Endothelial cell of umbilical vein (primary cell): Measurements from ENCODE around the gene TAF3. TPM values are rescaled to one million over a fixed set of nuclear protein-coding genes. Genes with fewer than 3 reads are reported as not detected.

Experiments
- BruUV-seq: library from RNA; stranded (reverse); fragments of 400-500 nt; replicated peaks from 2 replicates; lab custom pipeline; 2021; lab: Mats Ljungman, UMichigan
- CTCF ChIA-PET: fragments of 300-600, 350-600 bp; sonication (Branson Sonifier 250); formaldehyde crosslinking; loops from one replicate; lab custom pipeline; 2021; ENCODE audit warnings: antibody characterized with exemption, inconsistent platforms; lab: Charles Lee
- POLR2A ChIA-PET: fragments of 300-600, 350-600 bp; sonication (Branson Sonifier 250); formaldehyde crosslinking; loops from one replicate; lab custom pipeline; 2021; ENCODE audit warnings: antibody characterized with exemption, inconsistent platforms; lab: Charles Lee
- DNase-seq: peaks from one replicate; pipeline ENCODE4 v3.0.0-alpha.2; 2011; ENCODE audit warnings: low read depth, low spot score
- FAIRE-seq: peaks from 2 replicates; lab custom pipeline; 2011; peaks lifted over from hg19 to GRCh38; lab: Jason Lieb, UNC
- H2AFZ ChIP-seq: 2 replicates; pipeline ENCODE4 v1.6.0; 2012; ENCODE audit warnings: low read depth, low read length, control low read depth, inconsistent platforms
- H3K27ac ChIP-seq: 2 replicates; pipeline ENCODE4 v1.5.1; 2011; ENCODE audit warnings: low read depth, mild to moderate bottlenecking, control low read depth, low read length, moderate library complexity; ENCODE audit not compliant: insufficient read depth
- H3K27me3 ChIP-seq, 2 experiments: 2 replicates each; pipeline versions ENCODE4 v1.6.0 to v1.6.1; 2011; ENCODE audit warnings: low read length in 2 of 2, mixed read lengths in 1 of 2; ENCODE audit not compliant: control insufficient read depth in 2 of 2, insufficient read depth in 2 of 2
- H3K36me3 ChIP-seq, 2 experiments: 2 replicates in 1 of 2; 3 replicates in 1 of 2; pipeline ENCODE4 v1.5.1; 2011; ENCODE audit warnings: low read length in 2 of 2, mild to moderate bottlenecking in 1 of 2, moderate library complexity in 1 of 2; ENCODE audit not compliant: control insufficient read depth in 2 of 2, insufficient read depth in 2 of 2; ENCODE audit errors: extremely low read depth in 1 of 2
- H3K4me1 ChIP-seq: 3 replicates; pipeline ENCODE4 v1.5.1; 2011; ENCODE audit warnings: mild to moderate bottlenecking, low read length; ENCODE audit not compliant: control insufficient read depth, insufficient read depth; ENCODE audit errors: extremely low read depth
- H3K4me2 ChIP-seq: 2 replicates; pipeline ENCODE4 v1.6.1; 2011; ENCODE audit warnings: low read length, control low read depth, mixed read lengths; ENCODE audit not compliant: insufficient read depth
- H3K4me3 ChIP-seq, 3 experiments: fragments of 200-600 bp in 1 of 3; sonication (generic), shearing (Covaris generic) in 1 of 3; replicated peaks in 1 of 3; 2 replicates each; pipeline ENCODE4 v1.5.1; 2011 to 2016; ENCODE audit warnings: control low read depth in 3 of 3, low read length in 3 of 3, mild to moderate bottlenecking in 2 of 3, inconsistent platforms in 1 of 3, low read depth in 1 of 3, moderate library complexity in 1 of 3; ENCODE audit not compliant: insufficient read depth in 1 of 3
- H3K79me2 ChIP-seq: 2 replicates; pipeline ENCODE4 v1.6.0; 2012; ENCODE audit warnings: low read length, inconsistent platforms; ENCODE audit not compliant: control insufficient read depth, insufficient read depth
- H3K9ac ChIP-seq: replicated peaks from 2 replicates; pipeline ENCODE3; 2011; ENCODE audit warnings: low read length, control low read depth; ENCODE audit not compliant: insufficient read depth; ENCODE audit errors: extremely low read depth
- H3K9me1 ChIP-seq: replicated peaks from 3 replicates; pipeline ENCODE4 v1.6.0; 2011; ENCODE audit warnings: mild to moderate bottlenecking, low read length; ENCODE audit not compliant: control insufficient read depth, insufficient read depth; ENCODE audit errors: extremely low read depth
- H3K9me3 ChIP-seq: replicated peaks from 2 replicates; pipeline ENCODE4 v1.5.1; 2012; ENCODE audit warnings: low read length, inconsistent platforms; ENCODE audit not compliant: control insufficient read depth, insufficient read depth
- H4K20me1 ChIP-seq: replicated peaks from 2 replicates; pipeline ENCODE3; 2011; ENCODE audit warnings: mild to moderate bottlenecking, low read length; ENCODE audit not compliant: control insufficient read depth, insufficient read depth; ENCODE audit errors: extremely low read depth
- CTCF ChIP-seq, 2 donors: IDR thresholded peaks; 1 replicate in 1 of 2; 2 replicates in 1 of 2; pipeline ENCODE4 v1.5.1; 2011; ENCODE audit warnings: low read length in 2 of 2, mild to moderate bottlenecking in 2 of 2, moderate library complexity in 2 of 2, control low read depth in 1 of 2, inconsistent platforms in 1 of 2, low read depth in 1 of 2; ENCODE audit not compliant: insufficient read depth in 1 of 2; ENCODE audit errors: extremely low read depth in 1 of 2
- EZH2 ChIP-seq: IDR thresholded peaks from 2 replicates; pipeline ENCODE4 v1.6.1; 2012; ENCODE audit warnings: borderline replicate concordance, low read depth, mild to moderate bottlenecking, moderate library complexity, low read length, inconsistent platforms; ENCODE audit not compliant: severe bottlenecking
- FOS ChIP-seq: IDR thresholded peaks from 2 replicates; pipeline ENCODE4 v1.6.1; 2011; ENCODE audit warnings: mild to moderate bottlenecking, low read length, moderate library complexity, borderline replicate concordance; ENCODE audit not compliant: insufficient read depth
- GATA2 ChIP-seq: IDR thresholded peaks from 2 replicates; pipeline ENCODE4 v1.7.0; 2011; ENCODE audit warnings: low read depth, mild to moderate bottlenecking, moderate library complexity, mixed read lengths, low read length; ENCODE audit not compliant: insufficient read length, insufficient read depth
- JUN ChIP-seq: IDR thresholded peaks from 2 replicates; pipeline ENCODE4 v1.6.1; 2011; ENCODE audit warnings: borderline replicate concordance, low read depth; ENCODE audit not compliant: insufficient read length, insufficient read depth
- MAX ChIP-seq: IDR thresholded peaks from 2 replicates; pipeline ENCODE4 v1.6.1; 2011; ENCODE audit not compliant: insufficient read depth, insufficient read length
- MYC ChIP-seq: IDR thresholded peaks from one replicate; pipeline ENCODE4 v1.6.1; 2011; ENCODE audit warnings: mild to moderate bottlenecking, low read depth, low read length
- POLR2A ChIP-seq: IDR thresholded peaks from 2 replicates; pipeline ENCODE4 v1.6.1; 2012; ENCODE audit warnings: low read depth, mild to moderate bottlenecking, control low read depth, low read length
- POLR2AphosphoS5 ChIP-seq: IDR thresholded peaks from 2 replicates; pipeline ENCODE4 v1.6.1; 2012; ENCODE audit warnings: low read depth, mild to moderate bottlenecking, control low read depth, low read length, moderate library complexity; ENCODE audit not compliant: insufficient read depth
- dilution Hi-C: fragments of 300-500 bp; cut with MboI; formaldehyde crosslinking; loops from one replicate; pipeline ENCODE4 v1.15.0; 2019; ENCODE audit warnings: low sequenced_read_pairs; ENCODE audit not compliant: extremely low pct_ligation_motif_present
- intact Hi-C: fragments of 100-400 bp; cut with micrococcal nuclease; formaldehyde crosslinking; loops from one replicate; pipeline ENCODE4 v1.10.0; 2022
- polyA plus RNA-seq, 4 experiments: library from polyadenylated mRNA; depleted of rRNA in 3 of 4; stranded (reverse) in 3 of 4; unstranded in 1 of 4; fragments of >200 nt; gene quantifications; 2 replicates each; pipeline versions ENCODE4 v1.2.1 to v1.2.3, GENCODE V29; 2011 to 2012; ENCODE audit warnings: missing spikeins in 1 of 4
- total RNA-seq: library from RNA; stranded (reverse); gene quantifications from 2 replicates; pipeline ENCODE4 v1.2.3, GENCODE V29; 2021

TAF3 gene
- total and polyA plus RNA-seq, 2 donors (not counting 3 experiments of a cell fraction or from before 2014, with no cell fraction given): 2.4 to 10.5 TPM

GRCh38 chr10:7952266-7952665 lies 134.0 kb downstream of the TAF3 start:
- CTCF ChIA-PET: no interaction called here
- Histone ChIP-seq H3K27ac (no peak overlapping the region), H4K20me1 (no peaks in the 10 kb centered on the region), H3K9me3 (no peaks in the 10 kb centered on the region), H3K4me3 (no peak overlapping the region), H3K4me1 (peaks cover 40% of the 10 kb centered on the region), H3K4me2 (no peak overlapping the region), H3K9ac (no peak overlapping the region), H3K27me3 (no peaks in the 10 kb centered on the region), H2AFZ (no peak overlapping the region), H3K79me2 (peaks cover 6% of the 10 kb centered on the region), H3K36me3 (no peaks in the 10 kb centered on the region), H3K9me1 (no peaks in the 10 kb centered on the region)
- dilution Hi-C loops (no loop called here), intact Hi-C loops (no loop called here)
- DNase-seq (no peak), FAIRE-seq (no peak)
- POLR2A ChIA-PET: no interaction called here
- TF ChIP-seq MYC (no peak), EZH2 (no peak), POLR2AphosphoS5 (no peak), GATA2 (no peak), POLR2A (no peak), JUN (no peak), CTCF (IDR thresholded peaks at IDR 0.05; ENCODE audit: extremely low read depth in 1 of 2, insufficient read depth in 1 of 2, low read depth in 1 of 2, low read length in 2 of 2) (no peak), FOS (no peak), MAX (no peak)
- BruUV-seq: no TSS peak
